Measurements from ENCODE around the gene ARID5A. TPM values are rescaled to one million over a fixed set of nuclear protein-coding genes. Genes with fewer than 3 reads are reported as not detected.

The ARID5A gene
- total and polyA plus RNA-seq, 2 of the 13 experiments (the other 11 are each of a cell fraction or from before 2014, with no cell fraction given): 6.0 to 9.5 TPM

GRCh38 chr2:96501886-96502810 lies 34.4 kb upstream of the ARID5A start (continued):
- TF ChIP-seq TIGD3 (CRISPR knock-in tag; IDR thresholded peaks at IDR 0.05; ENCODE audit: borderline replicate concordance) (no peak), ZBTB44 (CRISPR knock-in tag; IDR thresholded peaks at IDR 0.05) (no peak), ZNF383 (CRISPR knock-in tag; IDR thresholded peaks at IDR 0.05; ENCODE audit: borderline replicate concordance) (no peak), AHR (CRISPR knock-in tag; IDR thresholded peaks at IDR 0.05) (no peak), ZBTB34 (CRISPR knock-in tag; IDR thresholded peaks at IDR 0.05) (peak; percentile 83; the same call in 1 of the 2 replicates), SIN3A (IDR thresholded peaks at IDR 0.05; ENCODE audit: borderline replicate concordance, low read depth, low read length) (no peak), HIVEP1 (CRISPR knock-in tag; IDR thresholded peaks at IDR 0.05) (no peak), ZNF350 (CRISPR knock-in tag; IDR thresholded peaks at IDR 0.05; ENCODE audit: borderline replicate concordance, low read depth) (no peak), ZNF572 (CRISPR knock-in tag; IDR thresholded peaks at IDR 0.05) (peak; percentile 90; the same call in 1 of the 2 replicates), ZBTB4 (CRISPR knock-in tag; IDR thresholded peaks at IDR 0.05; ENCODE audit: borderline replicate concordance) (peak; percentile 24; the same call in 1 of the 2 replicates), FIP1L1 (IDR thresholded peaks at IDR 0.05; ENCODE audit: borderline replicate concordance, insufficient read depth, low read depth, low read length) (no peak), SALL2 (CRISPR knock-in tag; IDR thresholded peaks at IDR 0.05) (0 out of 2 replicates have a peak, but pooled peaks have one; percentile 46), BCLAF1 (IDR thresholded peaks at IDR 0.05) (no peak), KLF15 (CRISPR knock-in tag; IDR thresholded peaks at IDR 0.05; ENCODE audit: borderline replicate concordance) (peak; percentile 35; the same call in 1 of the 2 replicates), JDP2 (CRISPR knock-in tag; IDR thresholded peaks at IDR 0.05; ENCODE audit: borderline replicate concordance) (no peak)
